OCI-LY3 (cell line): ENCODE measurements around the gene EIF5A.

Experiments
- H2AFZ ChIP-seq: fragments of 200-600, 300-600 bp; shearing (Covaris generic); 2 replicates; pipeline ENCODE4 v1.6.0; 2014; ENCODE audit warnings: antibody characterized with exemption, low read depth, low read length
- H3K27ac ChIP-seq: fragments of 200-600, 300-600 bp; sonication (generic); 2 replicates; pipeline ENCODE4 v1.5.1; 2014; ENCODE audit warnings: mild to moderate bottlenecking, low read length, moderate library complexity, mixed read lengths
- H3K27me3 ChIP-seq: fragments of 200-600, 300-600 bp; sonication (generic); 2 replicates; pipeline ENCODE4 v1.6.1; 2014; ENCODE audit warnings: low read depth, low read length, mixed read lengths
- H3K36me3 ChIP-seq: fragments of 200-600, 300-600 bp; sonication (generic); replicated peaks from 2 replicates; pipeline ENCODE3; 2014; ENCODE audit warnings: low read depth, low read length, mixed read lengths
- H3K4me1 ChIP-seq: fragments of 300-600, 200-600 bp; sonication (generic); 2 replicates; pipeline ENCODE4 v1.6.1; 2014; ENCODE audit warnings: low read length, mixed read lengths
- H3K4me2 ChIP-seq: fragments of 200-600, 300-600 bp; sonication (generic); 2 replicates; pipeline ENCODE4 v1.6.1; 2014; ENCODE audit warnings: low read length, mixed read lengths
- H3K4me3 ChIP-seq: fragments of 300-600, 200-600 bp; sonication (generic); 2 replicates; pipeline ENCODE4 v1.5.1; 2014; ENCODE audit warnings: antibody characterized with exemption, mild to moderate bottlenecking, low read length, moderate library complexity
- H3K79me2 ChIP-seq: fragments of 300-600, 200-600 bp; shearing (Covaris generic); 2 replicates; pipeline ENCODE4 v1.6.1; 2014; ENCODE audit warnings: mild to moderate bottlenecking, low read length, mixed read lengths
- H3K9ac ChIP-seq: fragments of 300-600, 200-600 bp; shearing (Covaris generic); 2 replicates; pipeline ENCODE4 v1.6.0; 2014; ENCODE audit warnings: mild to moderate bottlenecking, low read length, moderate library complexity
- H3K9me3 ChIP-seq: fragments of 200-600, 300-600 bp; shearing (Covaris generic); 2 replicates; pipeline ENCODE4 v1.6.1; 2014; ENCODE audit warnings: low read length, mixed read lengths; ENCODE audit not compliant: insufficient read depth
- H4K20me1 ChIP-seq: fragments of 200-600, 300-600 bp; sonication (generic); 2 replicates; pipeline ENCODE4 v1.6.1; 2016; ENCODE audit warnings: low read length, mixed read lengths; ENCODE audit not compliant: insufficient read depth
- EZH2phosphoT487 ChIP-seq: fragments of 200-600 bp; shearing (Covaris generic); IDR thresholded peaks from 2 replicates; pipeline ENCODE4 v1.6.1; 2018; ENCODE audit warnings: antibody characterized with exemption, mixed run types, low read depth
- TF ChIP-seq, protein P1 (sequence below): fragments of 200-600, 300-600 bp; sonication (generic); IDR thresholded peaks from 2 replicates; pipeline ENCODE4 v1.5.1; 2014; ENCODE audit warnings: antibody characterized with exemption, low read length, low read depth

Gene EIF5A

DNA sequence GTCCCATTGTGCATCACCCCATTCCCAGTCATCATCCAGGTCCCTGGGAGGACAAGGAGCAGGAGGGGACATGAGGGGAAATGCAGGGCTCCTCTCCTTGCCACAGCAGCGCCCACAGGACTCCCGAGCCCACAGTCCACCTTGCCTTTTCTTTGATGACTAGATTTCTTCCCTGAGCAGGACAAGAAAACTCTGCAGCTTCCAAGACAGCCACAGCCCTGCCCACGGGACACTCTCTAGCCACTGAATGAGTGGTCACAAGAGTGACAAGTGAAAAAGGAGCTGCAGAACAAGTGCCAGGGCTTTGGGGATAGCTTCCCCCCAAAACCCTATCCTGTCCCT lies 17.0 kb downstream of the EIF5A start:
- H3K27ac ChIP-seq: no peak overlapping the region
- peaks cover 17% of the 10 kb centered on the region for H3K36me3 ChIP-seq

DNA sequence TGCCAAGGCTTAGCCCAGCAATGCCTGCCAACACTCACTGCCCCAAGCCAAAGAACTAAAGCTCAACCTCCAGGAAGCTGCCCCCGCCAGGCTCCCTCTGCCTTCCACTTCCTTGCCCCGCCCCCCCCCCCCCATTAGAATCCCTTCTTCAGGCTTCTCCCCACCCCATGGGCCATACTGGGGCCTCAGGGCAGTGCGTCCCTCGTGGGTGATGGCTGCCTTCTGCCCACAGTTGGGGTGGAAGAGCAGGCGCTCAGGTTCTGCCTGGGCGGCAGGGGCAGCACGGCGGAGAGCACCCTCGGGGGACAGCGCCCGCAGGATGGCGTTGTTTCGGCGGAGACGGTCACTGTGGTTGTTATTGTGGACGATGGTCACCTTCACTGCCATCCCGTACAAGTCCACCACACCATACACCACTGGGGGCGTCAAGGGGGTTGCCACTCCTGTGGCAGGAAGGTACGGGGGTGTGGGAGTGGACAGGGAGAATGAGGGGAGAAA lies 17.7 kb downstream of the EIF5A start:
- Histone ChIP-seq H3K36me3 (peaks cover 17% of the 10 kb centered on the region), H3K79me2 (peaks cover 16% of the 10 kb centered on the region), H3K9me3 (no peaks in the 10 kb centered on the region), H3K4me3 (no peak overlapping the region), H3K4me2 (no peak overlapping the region), H4K20me1 (no peaks in the 10 kb centered on the region), H2AFZ (no peak overlapping the region), H3K9ac (no peak overlapping the region), H3K4me1 (peaks cover 8% of the 10 kb centered on the region), H3K27ac (no peak overlapping the region), H3K27me3 (no peaks in the 10 kb centered on the region)
- TF ChIP-seq EZH2phosphoT487: no peak
- TF ChIP-seq, protein P1, sequence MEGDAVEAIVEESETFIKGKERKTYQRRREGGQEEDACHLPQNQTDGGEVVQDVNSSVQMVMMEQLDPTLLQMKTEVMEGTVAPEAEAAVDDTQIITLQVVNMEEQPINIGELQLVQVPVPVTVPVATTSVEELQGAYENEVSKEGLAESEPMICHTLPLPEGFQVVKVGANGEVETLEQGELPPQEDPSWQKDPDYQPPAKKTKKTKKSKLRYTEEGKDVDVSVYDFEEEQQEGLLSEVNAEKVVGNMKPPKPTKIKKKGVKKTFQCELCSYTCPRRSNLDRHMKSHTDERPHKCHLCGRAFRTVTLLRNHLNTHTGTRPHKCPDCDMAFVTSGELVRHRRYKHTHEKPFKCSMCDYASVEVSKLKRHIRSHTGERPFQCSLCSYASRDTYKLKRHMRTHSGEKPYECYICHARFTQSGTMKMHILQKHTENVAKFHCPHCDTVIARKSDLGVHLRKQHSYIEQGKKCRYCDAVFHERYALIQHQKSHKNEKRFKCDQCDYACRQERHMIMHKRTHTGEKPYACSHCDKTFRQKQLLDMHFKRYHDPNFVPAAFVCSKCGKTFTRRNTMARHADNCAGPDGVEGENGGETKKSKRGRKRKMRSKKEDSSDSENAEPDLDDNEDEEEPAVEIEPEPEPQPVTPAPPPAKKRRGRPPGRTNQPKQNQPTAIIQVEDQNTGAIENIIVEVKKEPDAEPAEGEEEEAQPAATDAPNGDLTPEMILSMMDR: no peak

More for the DNA sequence above, 17.0 kb downstream of the EIF5A start:
- no peak overlapping the region for H2AFZ ChIP-seq
- no peaks in the 10 kb centered on the region for H4K20me1 ChIP-seq
- peaks cover 8% of the 10 kb centered on the region for H3K4me1 ChIP-seq
- no peak overlapping the region for H3K4me2 ChIP-seq
- H3K9me3 ChIP-seq: no peaks in the 10 kb centered on the region
- no peak overlapping the region for H3K4me3 ChIP-seq
- H3K27me3 ChIP-seq: no peaks in the 10 kb centered on the region
- no peak overlapping the region for H3K9ac ChIP-seq
- H3K79me2 ChIP-seq: peaks cover 16% of the 10 kb centered on the region
- no peak for TF ChIP-seq EZH2phosphoT487
- TF ChIP-seq, protein P1: no peak; the same call in 1 of the 2 replicates

DNA sequence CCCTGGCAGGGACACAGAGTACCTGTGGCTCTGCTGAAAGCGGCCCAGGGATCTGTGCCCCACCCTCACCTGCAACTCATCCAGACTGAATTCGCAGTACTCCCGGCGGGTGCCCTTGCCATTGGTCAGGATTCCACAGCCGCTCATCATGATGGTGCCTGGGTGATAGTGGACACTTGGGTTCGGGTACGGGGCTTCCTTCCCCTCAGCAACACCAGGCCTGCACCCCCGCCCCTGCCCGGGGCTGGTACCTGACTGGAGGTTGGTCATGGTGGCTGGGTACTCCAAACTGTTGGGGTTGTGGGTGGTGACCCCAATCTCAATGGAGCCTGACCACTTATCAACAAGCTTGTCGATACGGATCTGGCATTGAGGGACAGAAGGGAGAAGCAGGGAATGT lies 18.8 kb downstream of the EIF5A start:
- Histone ChIP-seq H2AFZ (no peak overlapping the region), H4K20me1 (no peaks in the 10 kb centered on the region), H3K27me3 (no peaks in the 10 kb centered on the region), H3K9me3 (no peaks in the 10 kb centered on the region), H3K9ac (no peak overlapping the region), H3K4me1 (peaks cover 16% of the 10 kb centered on the region), H3K4me2 (no peak overlapping the region), H3K79me2 (peaks cover 16% of the 10 kb centered on the region), H3K36me3 (peaks cover 17% of the 10 kb centered on the region), H3K27ac (no peak overlapping the region), H3K4me3 (no peak overlapping the region)
- no peak for TF ChIP-seq EZH2phosphoT487
- TF ChIP-seq, protein P1: no peak

GRCh38 chr17:7327056-7327455 lies 19.6 kb downstream of the EIF5A start:
- H3K4me1 ChIP-seq: peaks cover 24% of the 10 kb centered on the region
- H3K36me3 ChIP-seq: peaks cover 17% of the 10 kb centered on the region
- H3K79me2 ChIP-seq: peaks cover 16% of the 10 kb centered on the region
- no peak overlapping the region for H3K4me3 ChIP-seq
- H4K20me1 ChIP-seq: no peaks in the 10 kb centered on the region
- no peak overlapping the region for H3K4me2 ChIP-seq
- TF ChIP-seq, protein P1: no peak
- no peak for TF ChIP-seq EZH2phosphoT487
- no peak overlapping the region for H3K9ac ChIP-seq
- no peaks in the 10 kb centered on the region for H3K27me3 ChIP-seq
- H3K9me3 ChIP-seq: no peaks in the 10 kb centered on the region
- H3K27ac ChIP-seq: no peak overlapping the region
- no peak overlapping the region for H2AFZ ChIP-seq
